Measurements from ENCODE around the gene CCDC73.
"Not testable (repeated sequence)": the region's sequence is repeated elsewhere in the genome, so short reads cannot be mapped to it uniquely, and the experiment has no call there.

CCDC73 gene

GRCh38 chr11:32704261-32704660 is 90.2 kb downstream of the CCDC73 start:
- no peak for DNase-seq

DNA sequence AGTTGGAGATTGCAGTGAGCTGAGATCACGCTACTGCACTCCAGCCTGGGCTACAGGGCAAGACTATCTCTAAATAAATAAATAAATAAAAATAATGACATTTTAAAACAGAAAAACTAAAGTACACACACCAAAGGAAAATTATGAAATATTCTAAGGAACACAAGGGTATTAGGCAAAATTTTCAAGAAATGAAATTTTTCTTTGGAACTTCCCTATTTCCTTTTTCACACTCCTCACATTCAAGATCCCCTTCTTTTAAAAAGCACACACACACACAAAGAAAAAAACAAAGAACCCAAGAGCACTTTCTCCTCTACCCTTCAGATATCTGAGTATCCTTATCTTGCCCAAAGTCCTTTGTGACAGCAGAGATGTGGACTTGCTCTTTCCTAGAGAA is 92.8 kb downstream of the CCDC73 start:
- no peak for DNase-seq

GRCh38 chr11:32698579-32698978 is 95.9 kb downstream of the CCDC73 start:
- no peak for DNase-seq

DNA sequence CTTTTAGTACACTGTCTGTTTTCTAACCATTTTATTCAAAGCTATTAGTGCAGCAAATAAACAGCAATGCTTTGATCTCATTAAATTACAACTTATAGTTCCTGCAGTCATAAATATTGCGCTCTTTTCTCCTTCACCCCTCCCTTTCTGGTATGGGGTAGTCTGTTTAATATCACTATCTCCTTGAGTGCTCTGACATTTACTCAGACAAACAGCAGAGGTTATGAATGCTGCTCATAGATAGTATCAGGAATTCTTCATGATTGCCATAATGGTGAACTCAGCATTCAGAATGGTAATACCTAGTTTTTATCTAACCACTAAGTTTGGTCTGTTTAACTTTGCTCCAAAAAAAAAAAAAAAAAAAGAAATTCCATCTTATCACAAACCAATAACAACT is 123.4 kb downstream of the CCDC73 start:
- no peak for DNase-seq

DNA sequence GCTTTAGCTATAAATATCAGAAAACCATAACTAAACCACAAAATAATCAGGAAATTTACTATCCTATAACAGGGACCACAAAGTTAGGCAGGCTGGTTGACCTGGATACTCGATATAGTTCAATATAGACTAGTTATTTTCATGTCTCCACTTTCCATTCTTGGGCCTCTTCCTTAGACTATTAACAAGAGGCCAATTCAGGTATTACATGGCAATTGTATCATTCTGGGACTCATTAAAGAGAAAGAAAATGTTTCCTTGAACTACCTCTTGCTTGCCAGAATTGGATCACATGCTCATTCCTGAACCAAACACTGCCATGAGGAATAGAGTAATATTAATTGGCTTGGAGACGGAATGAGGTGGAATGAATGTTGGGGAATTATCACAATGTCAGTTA is 134.8 kb downstream of the CCDC73 start:
- DNase-seq = no peak

- no peak for DNase-seq
These were observed 135.6 kb downstream of the CCDC73 start for GRCh38 chr11:32658639-32659406.

GRCh38 chr11:32643526-32643925 is 150.9 kb downstream of the CCDC73 start:
- DNase-seq = no peak

GRCh38 chr11:32641361-32641760 is 153.1 kb downstream of the CCDC73 start:
- DNase-seq = no peak

DNA sequence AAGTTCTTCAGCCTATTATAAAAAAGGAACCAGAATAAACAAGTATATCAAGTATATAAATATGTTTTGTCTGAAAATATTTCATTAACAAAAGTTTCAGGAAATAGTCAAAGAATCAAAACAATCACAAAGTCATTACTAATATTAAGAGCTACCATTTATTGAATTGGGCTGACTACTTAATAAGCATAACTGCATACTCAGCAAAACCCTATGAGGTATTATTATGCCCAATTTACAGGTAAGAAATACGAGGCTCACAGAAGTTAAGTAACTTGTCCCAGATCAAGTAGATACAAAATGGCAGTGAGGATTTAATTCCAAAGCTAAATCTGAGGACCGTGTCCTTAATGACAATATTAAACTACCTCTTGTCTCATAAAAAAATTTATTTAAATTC is 158.6 kb downstream of the CCDC73 start:
- DNase-seq = no peak

- no peak for DNase-seq
These were observed 163.6 kb downstream of the CCDC73 start for GRCh38 chr11:32630844-32631243.

GRCh38 chr11:32616903-32617302 is 177.6 kb downstream of the CCDC73 start:
- DNase-seq = no peak

DNA sequence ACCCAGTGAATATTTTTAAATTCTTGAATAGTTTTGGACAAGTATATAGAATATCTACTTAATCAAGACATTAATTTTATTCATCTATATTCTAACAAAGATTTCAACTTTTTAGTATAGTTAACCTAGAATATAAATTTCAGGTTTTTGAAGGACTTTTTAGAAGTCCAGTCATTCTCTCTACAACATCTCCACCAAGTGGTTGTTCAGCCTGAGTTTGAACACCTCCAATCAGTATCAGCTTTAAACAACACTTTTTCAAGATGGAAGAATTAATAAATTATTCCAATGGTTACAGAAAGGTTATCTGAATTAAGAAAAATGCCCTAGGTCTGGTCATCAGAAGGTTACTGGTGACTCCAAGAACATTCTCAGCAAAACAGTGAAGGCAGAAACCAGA is 179.0 kb downstream of the CCDC73 start:
- no peak for DNase-seq

DNA sequence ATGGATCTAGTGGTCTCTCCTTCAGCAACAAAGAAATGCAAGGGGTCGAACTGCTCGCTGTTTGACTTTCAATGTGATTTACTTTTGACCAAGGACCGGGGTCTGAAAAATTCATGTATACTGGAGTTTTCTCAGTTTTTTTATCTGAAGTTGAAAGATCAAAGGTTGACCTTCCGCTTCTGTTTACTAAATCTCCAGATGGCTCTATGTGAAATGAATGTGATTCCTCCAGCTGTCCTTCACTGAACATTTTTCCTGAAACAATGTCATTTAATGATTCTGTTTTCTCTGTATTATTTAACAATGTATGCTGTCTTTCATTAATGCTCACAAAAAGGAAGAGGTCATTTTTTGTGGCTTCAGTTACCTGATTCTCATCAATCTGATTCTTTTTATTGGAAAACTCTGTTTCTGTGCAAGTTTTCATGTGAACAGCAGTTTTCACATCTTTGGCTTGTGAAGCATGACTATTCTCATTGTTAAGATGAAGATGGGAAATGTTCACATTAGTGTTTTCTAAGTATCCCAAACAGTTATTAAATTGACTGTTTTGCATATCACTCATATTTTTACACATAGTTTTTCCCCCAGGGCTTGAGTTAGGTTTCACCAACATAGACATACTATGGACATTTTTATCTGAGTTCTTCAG is 180.8 kb downstream of the CCDC73 start:
- no peak for DNase-seq

GRCh38 chr11:32610797-32611352 is 183.6 kb downstream of the CCDC73 start:
- DNase-seq = no peak

- not testable (repeated sequence) for DNase-seq
These were observed 185.6 kb downstream of the CCDC73 start for GRCh38 chr11:32608826-32609225.

DNA sequence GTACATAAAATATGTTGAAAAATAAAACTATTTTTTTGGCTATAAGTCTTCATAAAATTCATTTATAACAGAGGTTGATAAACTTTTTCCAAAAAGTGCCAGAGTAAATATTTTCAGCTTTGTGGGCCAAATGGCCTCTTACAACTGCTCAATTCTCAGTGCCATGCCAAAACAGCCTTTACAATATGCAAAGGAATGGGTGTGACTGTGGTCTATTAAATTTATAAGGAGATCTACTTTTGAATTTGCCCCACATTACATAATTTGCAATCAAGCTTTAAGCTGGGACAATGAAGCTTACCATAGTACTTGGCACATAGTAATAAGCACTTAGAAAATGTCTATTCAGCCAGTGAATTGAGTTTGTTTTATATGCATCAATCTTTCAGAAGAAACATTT is 188.2 kb downstream of the CCDC73 start:
- DNase-seq = no peak

GRCh38 chr11:32602657-32603415 is 191.6 kb downstream of the CCDC73 start:
- no peak for DNase-seq

DNA sequence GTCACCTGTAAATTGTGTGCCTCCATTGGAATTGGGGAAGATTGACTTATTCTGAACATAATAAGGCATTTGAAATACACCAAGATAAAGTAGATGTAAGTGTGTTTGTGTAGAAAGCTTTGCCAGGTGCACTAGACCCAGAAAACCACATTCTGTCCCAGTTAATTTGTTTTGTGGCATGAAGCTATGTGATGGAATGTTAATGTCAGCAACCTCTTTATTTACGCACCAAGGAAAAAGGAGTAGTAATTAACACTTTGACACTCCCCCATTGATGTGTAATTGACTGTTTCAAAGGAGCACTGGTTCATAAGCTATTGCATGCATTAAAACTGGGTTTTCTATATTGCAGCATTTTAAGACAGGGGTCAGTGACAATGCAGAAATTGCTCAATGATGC is 196.5 kb downstream of the CCDC73 start:
- DNase-seq = no peak

DNA sequence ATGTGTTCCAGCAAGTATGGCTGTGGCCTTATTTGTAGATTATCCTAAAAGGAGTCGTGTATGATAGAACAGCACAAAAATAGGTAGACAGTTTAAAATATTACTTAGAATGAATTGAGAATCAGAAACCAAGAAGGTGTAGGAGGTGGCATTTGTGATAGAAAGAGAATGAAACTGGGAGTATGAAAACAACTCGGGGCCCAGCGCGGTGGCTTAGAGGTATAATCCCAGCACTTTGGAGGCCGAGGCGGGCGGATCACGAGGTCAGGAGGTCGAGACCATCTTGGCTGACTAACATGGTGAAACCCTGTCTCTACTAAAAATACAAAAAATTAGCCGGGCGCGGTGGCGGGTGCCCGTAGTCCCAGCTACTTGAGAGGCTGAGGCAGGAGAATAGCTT is 198.3 kb downstream of the CCDC73 start:
- not testable (repeated sequence) for DNase-seq

DNA sequence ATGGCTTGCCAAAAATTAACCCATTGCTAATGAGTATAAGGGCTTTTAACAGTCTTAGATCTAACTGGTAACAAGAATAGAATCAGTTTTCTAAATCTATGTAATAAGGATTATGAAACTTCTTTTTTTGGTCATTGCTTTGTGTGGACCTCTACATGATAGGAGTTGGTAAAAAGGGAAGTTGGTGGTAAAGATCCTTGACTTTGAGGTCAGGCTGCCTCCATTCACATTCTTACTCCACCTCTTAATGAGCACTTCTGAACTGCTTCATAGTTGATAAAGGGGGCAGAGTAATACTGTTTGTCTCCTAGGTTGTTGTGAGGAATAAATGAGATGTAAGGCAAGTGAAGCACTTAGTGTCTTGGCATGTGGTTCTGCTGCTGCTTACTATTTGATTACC is 200.2 kb downstream of the CCDC73 start:
- no peak for DNase-seq

DNA sequence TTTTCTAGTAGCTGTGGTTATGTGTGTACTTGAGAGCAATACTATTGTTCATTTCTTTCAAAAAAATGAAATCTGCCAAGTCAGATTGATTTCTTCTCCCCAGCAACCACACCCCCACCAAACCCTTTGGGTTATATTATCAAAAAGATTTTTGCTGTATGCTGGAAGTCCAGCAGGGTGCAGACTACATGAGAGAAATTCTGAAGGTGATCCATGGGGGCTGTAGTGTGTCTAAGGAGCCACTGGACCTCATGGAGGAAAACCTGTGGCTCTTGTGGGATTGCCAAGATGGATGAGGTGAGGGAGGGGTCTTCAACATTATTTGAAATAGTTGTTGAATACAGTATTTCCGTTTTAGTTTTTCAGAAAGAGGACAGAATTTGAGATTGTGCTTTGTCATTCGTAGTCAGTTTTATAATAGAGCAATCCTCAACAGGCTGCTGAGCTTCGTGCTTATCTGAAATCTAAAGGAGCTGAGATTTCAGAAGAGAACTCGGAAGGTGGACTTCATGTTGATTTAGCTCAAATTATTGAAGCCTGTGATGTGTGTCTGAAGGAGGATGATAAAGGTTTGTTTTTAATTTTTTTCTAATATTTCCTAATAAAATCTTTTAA is 207.8 kb downstream of the CCDC73 start:
- DNase-seq = no peak

DNA sequence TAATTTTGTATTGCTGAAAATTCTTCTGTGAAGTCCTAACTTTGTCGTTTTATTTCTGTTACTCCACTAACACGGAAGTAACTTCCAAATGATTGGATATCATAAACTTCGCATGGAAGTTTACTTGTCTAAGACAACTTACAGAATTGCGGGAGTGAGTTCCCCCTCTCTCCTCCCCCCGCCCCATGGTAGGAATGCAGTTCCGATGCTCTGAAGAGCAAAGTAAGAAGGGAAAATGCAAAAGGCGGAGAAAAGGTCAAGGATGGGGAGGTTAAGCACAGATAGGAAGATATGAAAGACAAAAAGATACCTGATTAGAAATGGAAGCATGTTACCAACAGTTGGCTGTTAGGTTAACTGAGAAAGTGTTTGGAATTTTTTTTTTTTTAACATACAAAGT is 209.5 kb downstream of the CCDC73 start:
- DNase-seq = no peak
